ENCODE results near the gene AKR1C4. TPM values are rescaled to one million over a fixed set of nuclear protein-coding genes. Genes with fewer than 3 reads are reported as not detected.

AKR1C4 gene
- total RNA-seq, 1 donor: not detected

- H4K20me1 ChIP-seq (ENCODE audit: insufficient read depth, low read length): no peaks in the 10 kb centered on the region
- no peaks in the 10 kb centered on the region for H3K36me3 ChIP-seq (ENCODE audit: insufficient read depth, low read length)
- no peaks in the 10 kb centered on the region for H3K27me3 ChIP-seq (ENCODE audit: insufficient read depth, low read length)
- H2AFZ ChIP-seq (ENCODE audit: low read length): no peak overlapping the region
- H3K79me2 ChIP-seq (ENCODE audit: insufficient read depth, low read length): no peaks in the 10 kb centered on the region
- DNase-seq (ENCODE audit: insufficient read length, low spot score, missing footprints): no peak
- H3K9me3 ChIP-seq (ENCODE audit: low read depth, low read length): no peaks in the 10 kb centered on the region
- H3K27ac ChIP-seq (ENCODE audit: low read depth, low read length): no peak overlapping the region
- no peak overlapping the region for H3K4me2 ChIP-seq (ENCODE audit: insufficient read depth, low read length)
- TF ChIP-seq CTCF (IDR thresholded peaks at IDR 0.05; ENCODE audit: extremely low read depth, low read depth, low read length): no peak
- no peaks in the 10 kb centered on the region for H3K4me1 ChIP-seq (ENCODE audit: insufficient read depth, low read length)
- no peak overlapping the region for H3K4me3 ChIP-seq (ENCODE audit: insufficient read depth, low read length)
Measured at GRCh38 chr10:5194431-5194830, 2.2 kb upstream of the AKR1C4 start.

DNA sequence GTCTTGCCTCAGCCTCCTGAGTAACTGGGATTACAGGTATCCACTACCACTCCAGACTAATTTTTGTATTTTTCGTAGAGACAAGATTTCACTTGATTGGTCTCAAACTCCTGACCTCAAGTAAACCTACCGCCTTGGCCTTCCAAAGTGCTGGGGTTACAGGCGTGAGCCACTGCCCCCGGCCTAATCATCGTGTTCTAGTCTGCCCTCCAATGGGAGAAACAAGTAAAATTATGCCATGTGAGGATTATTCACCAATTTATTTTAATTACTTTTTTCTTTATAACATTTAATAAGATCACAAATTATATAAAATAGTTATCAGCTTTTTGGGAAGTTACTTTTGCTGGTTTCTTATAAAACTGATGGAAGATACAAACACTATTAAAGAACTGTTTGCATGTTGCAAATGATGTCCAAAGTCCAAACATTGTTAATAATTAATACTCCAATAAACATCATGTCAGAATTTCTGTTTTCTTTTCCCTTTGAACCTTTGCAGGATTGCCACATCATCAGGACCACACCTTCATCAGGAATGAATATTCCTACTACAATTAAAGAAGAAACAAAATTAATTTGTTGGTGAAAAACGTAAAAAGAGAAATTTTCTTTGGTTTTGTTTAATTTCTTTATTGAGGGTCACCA is 786 bp upstream of the AKR1C4 start:
- H3K27me3 ChIP-seq (ENCODE audit: insufficient read depth, low read length): no peaks in the 10 kb centered on the region
- no peak overlapping the region for H2AFZ ChIP-seq (ENCODE audit: low read length)

DNA sequence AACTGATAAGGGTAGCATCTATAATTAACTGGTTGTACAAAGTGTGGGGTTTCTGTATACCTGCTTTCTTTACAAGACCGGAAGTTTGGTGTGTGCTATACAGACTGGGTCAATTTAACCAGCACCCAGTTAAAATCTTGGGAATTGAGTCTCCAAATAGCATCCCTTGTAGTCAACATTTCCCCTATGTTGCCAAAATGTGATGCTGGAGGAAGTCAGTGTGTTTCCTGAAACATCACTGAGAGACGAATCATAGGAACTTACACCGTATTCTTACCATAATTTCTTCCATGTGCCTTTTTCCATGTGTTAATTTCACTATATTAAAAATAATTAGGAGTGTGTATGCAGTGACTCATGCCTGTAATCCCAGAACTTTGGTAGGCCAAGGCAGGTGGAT is 1.7 kb downstream of the AKR1C4 start:
- H3K27me3 ChIP-seq (ENCODE audit: insufficient read depth, low read length): no peaks in the 10 kb centered on the region
- no peak for TF ChIP-seq CTCF (IDR thresholded peaks at IDR 0.05; ENCODE audit: extremely low read depth, low read depth, low read length)
- no peak overlapping the region for H3K4me3 ChIP-seq (ENCODE audit: insufficient read depth, low read length)
- H3K79me2 ChIP-seq (ENCODE audit: insufficient read depth, low read length): no peaks in the 10 kb centered on the region
- no peak overlapping the region for H2AFZ ChIP-seq (ENCODE audit: low read length)
- no peaks in the 10 kb centered on the region for H4K20me1 ChIP-seq (ENCODE audit: insufficient read depth, low read length)
- no peaks in the 10 kb centered on the region for H3K4me1 ChIP-seq (ENCODE audit: insufficient read depth, low read length)
- DNase-seq (ENCODE audit: insufficient read length, low spot score, missing footprints): no peak
- H3K27ac ChIP-seq (ENCODE audit: low read depth, low read length): no peak overlapping the region
- H3K4me2 ChIP-seq (ENCODE audit: insufficient read depth, low read length): no peak overlapping the region
- H3K36me3 ChIP-seq (ENCODE audit: insufficient read depth, low read length): no peaks in the 10 kb centered on the region
- H3K9me3 ChIP-seq (ENCODE audit: low read depth, low read length): no peaks in the 10 kb centered on the region

More for the DNA sequence above, 786 bp upstream of the AKR1C4 start:
- Histone ChIP-seq H3K4me1 (ENCODE audit: insufficient read depth, low read length) (no peaks in the 10 kb centered on the region), H3K36me3 (ENCODE audit: insufficient read depth, low read length) (no peaks in the 10 kb centered on the region), H3K27ac (ENCODE audit: low read depth, low read length) (no peak overlapping the region), H4K20me1 (ENCODE audit: insufficient read depth, low read length) (no peaks in the 10 kb centered on the region), H3K4me3 (ENCODE audit: insufficient read depth, low read length) (no peak overlapping the region), H3K79me2 (ENCODE audit: insufficient read depth, low read length) (no peaks in the 10 kb centered on the region), H3K9me3 (ENCODE audit: low read depth, low read length) (no peaks in the 10 kb centered on the region), H3K4me2 (ENCODE audit: insufficient read depth, low read length) (no peak overlapping the region)
- no peak for TF ChIP-seq CTCF (IDR thresholded peaks at IDR 0.05; ENCODE audit: extremely low read depth, low read depth, low read length)
- DNase-seq (ENCODE audit: insufficient read length, low spot score, missing footprints): no peak

DNA sequence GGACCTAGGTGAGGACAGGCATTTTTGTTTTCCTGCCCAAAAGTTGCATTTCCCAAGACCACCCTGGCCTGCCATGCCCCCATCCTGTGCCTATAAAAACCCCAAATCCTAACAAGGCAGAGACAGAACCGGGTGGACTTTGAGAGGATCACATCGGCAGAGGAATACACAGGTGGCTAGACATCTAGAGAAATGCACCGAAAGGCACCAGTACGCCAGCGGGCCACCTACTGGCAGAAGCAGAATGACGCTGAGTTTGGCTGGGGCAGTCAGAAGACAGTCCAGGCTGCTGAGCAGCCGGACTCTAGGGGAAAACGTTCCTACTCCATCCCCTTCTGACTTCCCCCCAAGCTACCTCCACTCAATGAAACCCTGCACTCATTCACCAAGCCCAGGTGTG is 2.8 kb downstream of the AKR1C4 start:
- H3K27me3 ChIP-seq (ENCODE audit: insufficient read depth, low read length): peaks cover 2% of the 10 kb centered on the region
- no peak for DNase-seq (ENCODE audit: insufficient read length, low spot score, missing footprints)
- no peaks in the 10 kb centered on the region for H3K9me3 ChIP-seq (ENCODE audit: low read depth, low read length)
- no peaks in the 10 kb centered on the region for H3K4me1 ChIP-seq (ENCODE audit: insufficient read depth, low read length)
- H4K20me1 ChIP-seq (ENCODE audit: insufficient read depth, low read length): no peaks in the 10 kb centered on the region
- H3K4me3 ChIP-seq (ENCODE audit: insufficient read depth, low read length): no peak overlapping the region
- no peaks in the 10 kb centered on the region for H3K36me3 ChIP-seq (ENCODE audit: insufficient read depth, low read length)
- TF ChIP-seq CTCF (IDR thresholded peaks at IDR 0.05; ENCODE audit: extremely low read depth, low read depth, low read length): no peak
- no peak overlapping the region for H3K4me2 ChIP-seq (ENCODE audit: insufficient read depth, low read length)
- H3K79me2 ChIP-seq (ENCODE audit: insufficient read depth, low read length): no peaks in the 10 kb centered on the region
- H2AFZ ChIP-seq (ENCODE audit: low read length): no peak overlapping the region
- H3K27ac ChIP-seq (ENCODE audit: low read depth, low read length): no peak overlapping the region

Measured in osteoblast (primary cell).